Endothelial cell of umbilical vein (primary cell): Measurements from ENCODE around the gene TPCN2. TPM values are rescaled to one million over a fixed set of nuclear protein-coding genes. Genes with fewer than 3 reads are reported as not detected.

Source experiments
- BruUV-seq: library from RNA; stranded (reverse); fragments of 400-500 nt; replicated peaks from 2 replicates; lab custom pipeline; 2021; lab: Mats Ljungman, UMichigan
- CTCF ChIA-PET: fragments of 300-600, 350-600 bp; sonication (Branson Sonifier 250); formaldehyde crosslinking; loops from one replicate; lab custom pipeline; 2021; ENCODE audit warnings: antibody characterized with exemption, inconsistent platforms; lab: Charles Lee
- POLR2A ChIA-PET: fragments of 300-600, 350-600 bp; sonication (Branson Sonifier 250); formaldehyde crosslinking; loops from one replicate; lab custom pipeline; 2021; ENCODE audit warnings: antibody characterized with exemption, inconsistent platforms; lab: Charles Lee
- DNase-seq: peaks from one replicate; pipeline ENCODE4 v3.0.0-alpha.2; 2011; ENCODE audit warnings: low read depth, low spot score
- FAIRE-seq: peaks from 2 replicates; lab custom pipeline; 2011; peaks lifted over from hg19 to GRCh38; lab: Jason Lieb, UNC
- H2AFZ ChIP-seq: 2 replicates; pipeline ENCODE4 v1.6.0; 2012; ENCODE audit warnings: low read depth, low read length, control low read depth, inconsistent platforms
- H3K27ac ChIP-seq: 2 replicates; pipeline ENCODE4 v1.5.1; 2011; ENCODE audit warnings: low read depth, mild to moderate bottlenecking, control low read depth, low read length, moderate library complexity; ENCODE audit not compliant: insufficient read depth
- H3K27me3 ChIP-seq, 2 experiments: 2 replicates each; pipeline versions ENCODE4 v1.6.0 to v1.6.1; 2011; ENCODE audit warnings: low read length in 2 of 2, mixed read lengths in 1 of 2; ENCODE audit not compliant: control insufficient read depth in 2 of 2, insufficient read depth in 2 of 2
- H3K36me3 ChIP-seq, 2 experiments: 2 replicates in 1 of 2; 3 replicates in 1 of 2; pipeline ENCODE4 v1.5.1; 2011; ENCODE audit warnings: low read length in 2 of 2, mild to moderate bottlenecking in 1 of 2, moderate library complexity in 1 of 2; ENCODE audit not compliant: control insufficient read depth in 2 of 2, insufficient read depth in 2 of 2; ENCODE audit errors: extremely low read depth in 1 of 2
- H3K4me1 ChIP-seq: 3 replicates; pipeline ENCODE4 v1.5.1; 2011; ENCODE audit warnings: mild to moderate bottlenecking, low read length; ENCODE audit not compliant: control insufficient read depth, insufficient read depth; ENCODE audit errors: extremely low read depth
- H3K4me2 ChIP-seq: 2 replicates; pipeline ENCODE4 v1.6.1; 2011; ENCODE audit warnings: low read length, control low read depth, mixed read lengths; ENCODE audit not compliant: insufficient read depth
- H3K4me3 ChIP-seq, 3 experiments: fragments of 200-600 bp in 1 of 3; sonication (generic), shearing (Covaris generic) in 1 of 3; replicated peaks in 1 of 3; 2 replicates each; pipeline ENCODE4 v1.5.1; 2011 to 2016; ENCODE audit warnings: control low read depth in 3 of 3, low read length in 3 of 3, mild to moderate bottlenecking in 2 of 3, inconsistent platforms in 1 of 3, low read depth in 1 of 3, moderate library complexity in 1 of 3; ENCODE audit not compliant: insufficient read depth in 1 of 3
- H3K79me2 ChIP-seq: 2 replicates; pipeline ENCODE4 v1.6.0; 2012; ENCODE audit warnings: low read length, inconsistent platforms; ENCODE audit not compliant: control insufficient read depth, insufficient read depth
- H3K9ac ChIP-seq: replicated peaks from 2 replicates; pipeline ENCODE3; 2011; ENCODE audit warnings: low read length, control low read depth; ENCODE audit not compliant: insufficient read depth; ENCODE audit errors: extremely low read depth
- H3K9me1 ChIP-seq: replicated peaks from 3 replicates; pipeline ENCODE4 v1.6.0; 2011; ENCODE audit warnings: mild to moderate bottlenecking, low read length; ENCODE audit not compliant: control insufficient read depth, insufficient read depth; ENCODE audit errors: extremely low read depth
- H3K9me3 ChIP-seq: replicated peaks from 2 replicates; pipeline ENCODE4 v1.5.1; 2012; ENCODE audit warnings: low read length, inconsistent platforms; ENCODE audit not compliant: control insufficient read depth, insufficient read depth
- H4K20me1 ChIP-seq: replicated peaks from 2 replicates; pipeline ENCODE3; 2011; ENCODE audit warnings: mild to moderate bottlenecking, low read length; ENCODE audit not compliant: control insufficient read depth, insufficient read depth; ENCODE audit errors: extremely low read depth
- EZH2 ChIP-seq: IDR thresholded peaks from 2 replicates; pipeline ENCODE4 v1.6.1; 2012; ENCODE audit warnings: borderline replicate concordance, low read depth, mild to moderate bottlenecking, moderate library complexity, low read length, inconsistent platforms; ENCODE audit not compliant: severe bottlenecking
- FOS ChIP-seq: IDR thresholded peaks from 2 replicates; pipeline ENCODE4 v1.6.1; 2011; ENCODE audit warnings: mild to moderate bottlenecking, low read length, moderate library complexity, borderline replicate concordance; ENCODE audit not compliant: insufficient read depth
- GATA2 ChIP-seq: IDR thresholded peaks from 2 replicates; pipeline ENCODE4 v1.7.0; 2011; ENCODE audit warnings: low read depth, mild to moderate bottlenecking, moderate library complexity, mixed read lengths, low read length; ENCODE audit not compliant: insufficient read length, insufficient read depth
- JUN ChIP-seq: IDR thresholded peaks from 2 replicates; pipeline ENCODE4 v1.6.1; 2011; ENCODE audit warnings: borderline replicate concordance, low read depth; ENCODE audit not compliant: insufficient read length, insufficient read depth
- MYC ChIP-seq: IDR thresholded peaks from one replicate; pipeline ENCODE4 v1.6.1; 2011; ENCODE audit warnings: mild to moderate bottlenecking, low read depth, low read length
- POLR2A ChIP-seq: IDR thresholded peaks from 2 replicates; pipeline ENCODE4 v1.6.1; 2012; ENCODE audit warnings: low read depth, mild to moderate bottlenecking, control low read depth, low read length
- POLR2AphosphoS5 ChIP-seq: IDR thresholded peaks from 2 replicates; pipeline ENCODE4 v1.6.1; 2012; ENCODE audit warnings: low read depth, mild to moderate bottlenecking, control low read depth, low read length, moderate library complexity; ENCODE audit not compliant: insufficient read depth
- dilution Hi-C: fragments of 300-500 bp; cut with MboI; formaldehyde crosslinking; loops from one replicate; pipeline ENCODE4 v1.15.0; 2019; ENCODE audit warnings: low sequenced_read_pairs; ENCODE audit not compliant: extremely low pct_ligation_motif_present
- intact Hi-C: fragments of 100-400 bp; cut with micrococcal nuclease; formaldehyde crosslinking; loops from one replicate; pipeline ENCODE4 v1.10.0; 2022
- polyA plus RNA-seq, 4 experiments: library from polyadenylated mRNA; depleted of rRNA in 3 of 4; stranded (reverse) in 3 of 4; unstranded in 1 of 4; fragments of >200 nt; gene quantifications; 2 replicates each; pipeline versions ENCODE4 v1.2.1 to v1.2.3, GENCODE V29; 2011 to 2012; ENCODE audit warnings: missing spikeins in 1 of 4
- total RNA-seq: library from RNA; stranded (reverse); gene quantifications from 2 replicates; pipeline ENCODE4 v1.2.3, GENCODE V29; 2021
- TF ChIP-seq, protein P1 (sequence below), 2 donors: IDR thresholded peaks; 1 replicate in 1 of 2; 2 replicates in 1 of 2; pipeline ENCODE4 v1.5.1; 2011; ENCODE audit warnings: low read length in 2 of 2, mild to moderate bottlenecking in 2 of 2, moderate library complexity in 2 of 2, control low read depth in 1 of 2, inconsistent platforms in 1 of 2, low read depth in 1 of 2; ENCODE audit not compliant: insufficient read depth in 1 of 2; ENCODE audit errors: extremely low read depth in 1 of 2
- TF ChIP-seq, protein P2 (sequence below): IDR thresholded peaks from 2 replicates; pipeline ENCODE4 v1.6.1; 2011; ENCODE audit not compliant: insufficient read depth, insufficient read length

The TPCN2 gene
- total and polyA plus RNA-seq, 2 donors (not counting 3 experiments of a cell fraction or from before 2014, with no cell fraction given), result 10.3 to 13.4 TPM

DNA sequence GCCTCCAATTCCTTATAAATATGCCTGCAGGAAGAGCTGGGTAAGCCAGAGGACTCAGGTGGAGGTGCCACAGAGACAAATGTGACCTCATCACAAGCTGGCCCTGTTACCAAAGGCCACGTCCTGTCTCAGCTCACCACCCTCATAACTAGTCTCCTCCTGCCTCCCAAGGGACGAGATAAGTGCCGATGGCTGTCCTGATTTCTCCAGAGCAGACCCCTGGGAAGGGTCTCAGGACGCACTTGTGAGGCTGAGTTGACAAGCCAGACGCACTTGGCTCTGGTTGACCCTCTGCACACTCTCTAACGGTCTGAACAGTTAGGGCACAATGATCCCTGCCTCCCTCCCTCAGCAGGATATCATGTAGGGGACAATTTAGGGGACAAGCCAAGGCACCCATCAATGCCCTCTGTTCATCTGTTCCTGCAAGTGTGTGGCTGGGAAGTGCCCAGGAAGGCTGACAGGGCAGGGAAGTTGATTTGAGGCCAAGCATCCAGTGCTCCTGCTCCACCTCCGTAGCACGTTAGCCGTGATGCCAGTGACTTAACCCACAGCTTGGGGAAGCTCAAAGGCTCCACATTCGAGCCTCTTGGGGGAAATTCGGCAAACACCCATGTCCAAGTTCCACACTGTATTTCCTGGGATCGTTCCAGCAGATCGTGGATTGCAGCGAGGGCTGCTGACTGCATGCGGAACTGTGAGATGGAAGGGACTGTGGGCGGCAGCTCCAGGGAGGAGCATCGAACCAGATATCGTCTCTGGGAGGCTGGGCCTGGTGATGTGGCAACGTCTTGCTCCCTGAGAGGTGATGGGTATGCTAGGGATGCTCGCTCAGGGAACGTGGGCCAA lies 109.8 kb downstream of the TPCN2 start:
- Histone ChIP-seq H3K9me1 (no peaks in the 10 kb centered on the region), H3K4me2 (no peak overlapping the region), H3K79me2 (no peaks in the 10 kb centered on the region), H3K9me3 (no peaks in the 10 kb centered on the region), H3K4me1 (no peaks in the 10 kb centered on the region), H3K4me3 (no peak overlapping the region), H2AFZ (no peak overlapping the region), H3K27me3 (no peaks in the 10 kb centered on the region), H3K9ac (no peak overlapping the region), H4K20me1 (no peaks in the 10 kb centered on the region), H3K27ac (no peak overlapping the region), H3K36me3 (no peaks in the 10 kb centered on the region)
- TF ChIP-seq, protein P1, sequence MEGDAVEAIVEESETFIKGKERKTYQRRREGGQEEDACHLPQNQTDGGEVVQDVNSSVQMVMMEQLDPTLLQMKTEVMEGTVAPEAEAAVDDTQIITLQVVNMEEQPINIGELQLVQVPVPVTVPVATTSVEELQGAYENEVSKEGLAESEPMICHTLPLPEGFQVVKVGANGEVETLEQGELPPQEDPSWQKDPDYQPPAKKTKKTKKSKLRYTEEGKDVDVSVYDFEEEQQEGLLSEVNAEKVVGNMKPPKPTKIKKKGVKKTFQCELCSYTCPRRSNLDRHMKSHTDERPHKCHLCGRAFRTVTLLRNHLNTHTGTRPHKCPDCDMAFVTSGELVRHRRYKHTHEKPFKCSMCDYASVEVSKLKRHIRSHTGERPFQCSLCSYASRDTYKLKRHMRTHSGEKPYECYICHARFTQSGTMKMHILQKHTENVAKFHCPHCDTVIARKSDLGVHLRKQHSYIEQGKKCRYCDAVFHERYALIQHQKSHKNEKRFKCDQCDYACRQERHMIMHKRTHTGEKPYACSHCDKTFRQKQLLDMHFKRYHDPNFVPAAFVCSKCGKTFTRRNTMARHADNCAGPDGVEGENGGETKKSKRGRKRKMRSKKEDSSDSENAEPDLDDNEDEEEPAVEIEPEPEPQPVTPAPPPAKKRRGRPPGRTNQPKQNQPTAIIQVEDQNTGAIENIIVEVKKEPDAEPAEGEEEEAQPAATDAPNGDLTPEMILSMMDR (IDR thresholded peaks at IDR 0.05; ENCODE audit: extremely low read depth in 1 of 2, insufficient read depth in 1 of 2, low read depth in 1 of 2, low read length in 2 of 2), result no peak
- TF ChIP-seq POLR2AphosphoS5 (no peak), JUN (no peak), FOS (no peak), MYC (no peak), POLR2A (no peak), GATA2 (no peak), EZH2 (no peak)
- TF ChIP-seq, protein P2, sequence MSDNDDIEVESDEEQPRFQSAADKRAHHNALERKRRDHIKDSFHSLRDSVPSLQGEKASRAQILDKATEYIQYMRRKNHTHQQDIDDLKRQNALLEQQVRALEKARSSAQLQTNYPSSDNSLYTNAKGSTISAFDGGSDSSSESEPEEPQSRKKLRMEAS, result no peak
- DNase-seq, result no peak
- FAIRE-seq, result no peak
- POLR2A ChIA-PET, result no interaction called here
- dilution Hi-C loops, result no loop called here
- CTCF ChIA-PET, result no interaction called here
- intact Hi-C loops, result no loop called here
- no TSS peak for BruUV-seq
